Subcutaneous adipose tissue (tissue), 4 donors: ENCODE data around the gene GPT2. TPM values are rescaled to one million over a fixed set of nuclear protein-coding genes. Genes with fewer than 3 reads are reported as not detected.

ENCODE experiments used
- total RNA-seq, 4 donors: library from RNA; depleted of rRNA; stranded (reverse); fragments of >200 nt; gene quantifications; one replicate each; pipeline ENCODE4 v1.1.0, GENCODE V29; 2016
- TF ChIP-seq, protein P1 (sequence below): fragments of 450-650 bp; IDR thresholded peaks from one replicate; pipeline ENCODE4 v1.5.1; 2016; ENCODE audit warnings: low read depth, mild to moderate bottlenecking, control low read depth, antibody characterized with exemption, moderate library complexity

Gene GPT2
- total RNA-seq, 4 donors from 2014 or later, result 35.5 to 291 (median 52.1) TPM

DNA sequence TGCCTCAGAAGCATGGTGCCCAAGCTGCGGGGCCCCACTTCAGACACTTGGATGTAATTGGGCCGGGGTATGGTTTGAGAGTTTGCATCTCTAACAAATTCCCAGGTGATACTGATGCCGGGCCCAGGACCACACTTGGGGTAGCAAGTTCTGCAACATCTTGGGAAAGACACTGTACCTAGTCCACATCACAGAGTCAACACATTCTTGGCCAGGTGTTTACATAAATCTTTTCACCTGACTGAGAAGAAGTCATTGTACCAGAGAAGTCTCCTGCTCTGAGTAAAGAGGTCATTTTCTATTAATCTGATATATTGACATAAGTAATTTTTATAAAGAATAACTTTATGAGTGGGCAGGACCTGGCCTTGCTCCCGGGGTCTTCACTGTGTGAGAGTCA, 27.5 kb downstream of the GPT2 start:
- TF ChIP-seq, protein P1, sequence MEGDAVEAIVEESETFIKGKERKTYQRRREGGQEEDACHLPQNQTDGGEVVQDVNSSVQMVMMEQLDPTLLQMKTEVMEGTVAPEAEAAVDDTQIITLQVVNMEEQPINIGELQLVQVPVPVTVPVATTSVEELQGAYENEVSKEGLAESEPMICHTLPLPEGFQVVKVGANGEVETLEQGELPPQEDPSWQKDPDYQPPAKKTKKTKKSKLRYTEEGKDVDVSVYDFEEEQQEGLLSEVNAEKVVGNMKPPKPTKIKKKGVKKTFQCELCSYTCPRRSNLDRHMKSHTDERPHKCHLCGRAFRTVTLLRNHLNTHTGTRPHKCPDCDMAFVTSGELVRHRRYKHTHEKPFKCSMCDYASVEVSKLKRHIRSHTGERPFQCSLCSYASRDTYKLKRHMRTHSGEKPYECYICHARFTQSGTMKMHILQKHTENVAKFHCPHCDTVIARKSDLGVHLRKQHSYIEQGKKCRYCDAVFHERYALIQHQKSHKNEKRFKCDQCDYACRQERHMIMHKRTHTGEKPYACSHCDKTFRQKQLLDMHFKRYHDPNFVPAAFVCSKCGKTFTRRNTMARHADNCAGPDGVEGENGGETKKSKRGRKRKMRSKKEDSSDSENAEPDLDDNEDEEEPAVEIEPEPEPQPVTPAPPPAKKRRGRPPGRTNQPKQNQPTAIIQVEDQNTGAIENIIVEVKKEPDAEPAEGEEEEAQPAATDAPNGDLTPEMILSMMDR, result no peak

DNA sequence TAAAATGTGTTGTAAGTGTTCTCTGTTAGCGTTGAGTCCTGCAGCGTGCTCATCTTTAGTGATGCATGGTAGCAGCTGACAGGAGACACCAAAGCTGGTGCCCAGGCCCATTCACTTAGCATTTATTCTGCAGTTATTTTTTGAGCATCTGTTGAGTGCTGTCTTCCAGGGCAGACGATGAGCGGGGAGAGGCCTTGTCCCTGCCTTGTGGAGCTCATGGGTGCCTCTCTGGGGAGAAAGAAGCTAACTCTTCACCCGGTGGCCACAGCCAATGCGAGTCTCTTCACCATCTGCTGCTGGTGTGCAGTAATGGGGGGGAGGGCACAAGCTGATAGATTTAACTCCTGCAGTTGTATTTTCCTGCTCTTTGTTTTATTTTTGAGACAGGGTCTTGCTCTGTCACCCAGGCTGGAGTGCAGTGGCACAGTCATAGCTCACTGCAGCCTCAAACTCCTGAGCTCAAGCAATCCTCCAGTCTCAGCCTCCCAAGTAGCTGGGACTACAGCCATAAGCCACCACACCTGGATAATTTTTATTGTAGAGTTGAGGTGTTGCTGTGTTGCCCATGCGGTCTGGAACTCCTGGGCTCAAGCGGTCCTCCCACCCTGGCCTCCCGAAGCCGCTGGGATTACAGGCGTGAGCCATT, 30.5 kb downstream of the GPT2 start:
- TF ChIP-seq, protein P1, result no peak

DNA sequence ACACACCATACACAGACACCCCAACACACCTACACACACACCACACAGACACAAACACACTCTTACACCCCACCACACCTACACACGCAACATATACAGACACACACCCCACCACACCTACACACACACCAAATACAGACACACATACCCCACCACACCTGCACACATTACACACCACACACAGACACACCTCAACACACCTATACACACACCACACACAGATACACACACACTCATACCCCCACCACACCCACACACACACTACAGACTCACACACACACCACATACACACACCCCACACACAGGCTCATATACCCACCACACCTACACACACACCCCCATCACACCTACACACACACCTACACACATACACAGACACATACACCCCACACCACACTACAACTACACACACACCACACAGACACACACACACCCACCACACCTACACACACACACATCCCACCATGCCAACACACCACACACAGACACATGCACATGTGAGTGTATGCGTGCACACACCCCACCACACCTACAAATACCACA, 31.4 kb downstream of the GPT2 start:
- TF ChIP-seq, protein P1, result no peak

DNA sequence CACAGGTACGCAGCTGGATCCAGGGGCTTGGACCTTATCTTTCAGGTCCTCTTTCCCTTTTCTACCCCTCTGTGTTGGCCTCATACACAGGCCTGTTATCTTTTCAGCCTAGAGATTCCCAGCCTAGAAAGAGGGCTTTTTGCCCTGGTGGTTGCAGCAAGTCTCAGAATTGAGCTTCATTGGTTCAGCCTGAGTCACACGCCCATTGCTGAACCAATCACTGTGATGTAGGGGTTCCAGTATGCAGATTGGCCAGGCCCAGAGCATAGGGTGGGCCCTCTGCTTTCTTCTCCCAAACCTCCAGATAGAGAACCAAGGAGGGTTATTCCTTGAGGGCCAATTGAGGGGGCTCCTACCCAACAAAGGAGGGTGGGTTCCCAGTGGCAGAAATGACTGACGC, 32.8 kb downstream of the GPT2 start:
- TF ChIP-seq, protein P1, result no peak

DNA sequence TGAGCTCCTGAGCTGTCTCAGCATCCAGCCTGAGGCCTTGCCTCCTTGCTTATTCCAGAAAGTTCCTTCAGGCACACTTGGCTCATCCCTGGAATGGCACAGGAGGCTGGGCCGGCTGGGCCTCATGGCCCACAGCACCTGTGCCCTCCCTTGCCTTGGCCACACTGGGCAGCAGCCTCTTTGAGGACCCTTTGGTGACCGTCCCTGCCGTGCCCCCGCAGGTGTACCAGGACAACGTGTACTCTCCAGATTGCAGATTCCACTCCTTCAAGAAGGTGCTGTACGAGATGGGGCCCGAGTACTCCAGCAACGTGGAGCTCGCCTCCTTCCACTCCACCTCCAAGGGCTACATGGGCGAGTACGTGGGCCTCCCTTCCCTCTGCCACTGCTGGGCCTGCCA, 34.2 kb downstream of the GPT2 start:
- TF ChIP-seq, protein P1, result no peak

DNA sequence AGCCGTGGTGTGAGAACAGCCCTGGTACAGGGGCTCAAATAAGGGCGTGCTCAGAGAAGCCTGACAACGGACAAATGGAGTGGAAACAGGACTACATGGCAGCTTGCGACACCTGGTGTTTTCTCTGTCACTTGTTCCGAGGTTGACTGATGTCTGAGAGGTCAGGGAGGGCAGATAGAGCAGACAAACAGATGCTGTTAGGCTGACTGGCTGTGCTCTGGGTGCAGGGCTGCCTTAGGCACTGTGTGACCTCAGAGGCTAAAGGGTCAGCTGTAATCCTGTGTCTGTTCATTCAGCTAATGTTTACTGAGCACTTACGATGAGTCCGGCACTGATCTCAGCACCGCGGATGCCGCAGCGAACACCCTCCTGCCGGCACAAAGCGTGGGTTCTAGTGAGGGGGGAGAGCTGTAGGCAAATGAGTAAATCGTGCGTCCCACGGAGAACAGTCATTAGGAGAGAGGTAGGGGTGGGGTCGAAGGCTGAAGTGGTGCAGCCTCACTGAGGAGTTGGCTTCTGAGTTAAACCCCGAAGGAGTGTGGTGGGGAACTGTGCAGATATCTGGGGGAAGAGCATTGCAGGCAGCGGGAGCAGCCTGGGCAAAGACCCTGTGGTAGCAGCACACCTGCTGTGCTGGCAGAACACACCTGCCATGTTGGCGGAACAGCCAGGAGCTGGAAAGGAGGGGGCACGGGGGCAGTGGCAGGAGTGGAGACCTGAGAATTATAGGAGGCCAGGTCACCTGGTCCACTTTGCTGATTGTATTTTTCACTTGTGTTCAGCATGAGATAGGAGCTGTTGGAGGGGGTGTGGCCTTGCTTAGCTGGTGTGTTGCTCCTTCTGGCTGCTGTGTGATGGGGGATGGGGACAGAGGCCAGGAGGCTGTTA, 35.0 kb downstream of the GPT2 start:
- TF ChIP-seq, protein P1, result no peak

DNA sequence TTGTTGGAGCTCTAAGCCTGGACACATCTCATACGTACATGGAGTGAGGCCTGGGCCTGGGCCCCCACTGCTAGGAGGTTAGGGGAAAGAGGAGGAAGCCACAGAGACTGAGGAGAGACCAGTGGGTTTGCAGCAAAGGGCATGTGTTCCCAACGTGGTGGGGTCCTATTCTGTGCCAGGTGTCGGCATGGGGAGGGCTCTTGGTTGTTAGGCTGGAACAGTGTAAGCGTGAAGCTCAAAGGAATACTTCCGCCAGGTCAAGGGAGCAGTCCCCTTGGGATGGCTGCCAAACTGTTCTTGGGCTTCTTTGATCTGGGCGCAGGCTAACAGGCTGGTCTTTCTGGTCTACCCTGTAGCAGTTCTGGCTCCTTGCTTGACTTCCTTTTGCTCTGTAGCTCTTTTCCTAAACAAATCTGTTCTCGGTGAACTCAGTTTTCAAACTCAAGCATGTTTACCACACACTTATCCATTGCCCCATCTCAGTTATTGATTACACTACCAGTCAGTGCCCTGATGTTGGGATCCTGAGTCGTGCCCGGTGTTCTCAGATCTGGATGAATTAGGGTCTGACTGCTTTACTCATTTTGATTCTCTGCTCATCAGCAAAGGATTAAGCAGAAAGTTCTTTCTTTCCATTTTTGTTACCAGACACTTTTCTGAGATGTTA, 36.4 kb downstream of the GPT2 start:
- TF ChIP-seq, protein P1, result no peak
